ENCODE results near the gene PPP2R3B. TPM values are rescaled to one million over a fixed set of nuclear protein-coding genes. Genes with fewer than 3 reads are reported as not detected.

The PPP2R3B gene
- total and polyA plus RNA-seq, 9 donors, result 144 to 285 (median 257) TPM

- H3K27me3 ChIP-seq (ENCODE audit: control insufficient read depth, insufficient read depth, low read length), result no peaks in the 10 kb centered on the region
- no peaks in the 10 kb centered on the region for H3K4me1 ChIP-seq (ENCODE audit: control insufficient read depth, insufficient read depth, low read length)
- no peak for DNase-seq
- peaks cover 15% of the 10 kb centered on the region for H3K9me3 ChIP-seq (replicated peaks; ENCODE audit: control insufficient read depth, low read depth, low read length)
- 80% methylated on average over 2 of the region's 11 CpGs for WGBS (ENCODE audit: insufficient coverage)
- H3K27ac ChIP-seq (ENCODE audit: low read length), result no peak overlapping the region
- peaks cover 45% of the 10 kb centered on the region for H3K36me3 ChIP-seq (ENCODE audit: control insufficient read depth, insufficient read depth, low read length)
- no peak overlapping the region for H3K4me3 ChIP-seq (ENCODE audit: low read length)
Measured at GRCh38 chrX:348461-349117, 38.1 kb downstream of the PPP2R3B start.

GRCh38 chrX:347351-348117 lies 39.2 kb downstream of the PPP2R3B start:
- Histone ChIP-seq H3K36me3 (ENCODE audit: control insufficient read depth, insufficient read depth, low read length) (peaks cover 42% of the 10 kb centered on the region), H3K27ac (ENCODE audit: low read length) (no peak overlapping the region), H3K4me3 (ENCODE audit: low read length) (no peak overlapping the region), H3K27me3 (ENCODE audit: control insufficient read depth, insufficient read depth, low read length) (no peaks in the 10 kb centered on the region), H3K9me3 (replicated peaks; ENCODE audit: control insufficient read depth, low read depth, low read length) (peaks cover 15% of the 10 kb centered on the region), H3K4me1 (ENCODE audit: control insufficient read depth, insufficient read depth, low read length) (no peaks in the 10 kb centered on the region)
- WGBS (ENCODE audit: insufficient coverage), result 98% methylated on average over 55 of the region's 59 CpGs
- no peak for DNase-seq

- Histone ChIP-seq H3K27ac (ENCODE audit: low read length) (no peak overlapping the region), H3K36me3 (ENCODE audit: control insufficient read depth, insufficient read depth, low read length) (peaks cover 46% of the 10 kb centered on the region), H3K4me1 (ENCODE audit: control insufficient read depth, insufficient read depth, low read length) (no peaks in the 10 kb centered on the region), H3K27me3 (ENCODE audit: control insufficient read depth, insufficient read depth, low read length) (no peaks in the 10 kb centered on the region), H3K9me3 (replicated peaks; ENCODE audit: control insufficient read depth, low read depth, low read length) (peaks cover 23% of the 10 kb centered on the region), H3K4me3 (ENCODE audit: low read length) (no peak overlapping the region)
- DNase-seq, result no peak
- WGBS (ENCODE audit: insufficient coverage), result 95% methylated on average over 71 of the region's 75 CpGs
Measured at GRCh38 chrX:346034-346813, 40.5 kb downstream of the PPP2R3B start.

GRCh38 chrX:345020-345925 lies 41.4 kb downstream of the PPP2R3B start:
- peaks cover 47% of the 10 kb centered on the region for H3K36me3 ChIP-seq (ENCODE audit: control insufficient read depth, insufficient read depth, low read length)
- H3K4me3 ChIP-seq (ENCODE audit: low read length), result no peak overlapping the region
- 96% methylated on average over 47 of the region's 63 CpGs for WGBS (ENCODE audit: insufficient coverage)
- no peak overlapping the region for H3K27ac ChIP-seq (ENCODE audit: low read length)
- no peaks in the 10 kb centered on the region for H3K4me1 ChIP-seq (ENCODE audit: control insufficient read depth, insufficient read depth, low read length)
- DNase-seq, result no peak
- no peaks in the 10 kb centered on the region for H3K27me3 ChIP-seq (ENCODE audit: control insufficient read depth, insufficient read depth, low read length)
- peaks cover 23% of the 10 kb centered on the region for H3K9me3 ChIP-seq (replicated peaks; ENCODE audit: control insufficient read depth, low read depth, low read length)

DNA sequence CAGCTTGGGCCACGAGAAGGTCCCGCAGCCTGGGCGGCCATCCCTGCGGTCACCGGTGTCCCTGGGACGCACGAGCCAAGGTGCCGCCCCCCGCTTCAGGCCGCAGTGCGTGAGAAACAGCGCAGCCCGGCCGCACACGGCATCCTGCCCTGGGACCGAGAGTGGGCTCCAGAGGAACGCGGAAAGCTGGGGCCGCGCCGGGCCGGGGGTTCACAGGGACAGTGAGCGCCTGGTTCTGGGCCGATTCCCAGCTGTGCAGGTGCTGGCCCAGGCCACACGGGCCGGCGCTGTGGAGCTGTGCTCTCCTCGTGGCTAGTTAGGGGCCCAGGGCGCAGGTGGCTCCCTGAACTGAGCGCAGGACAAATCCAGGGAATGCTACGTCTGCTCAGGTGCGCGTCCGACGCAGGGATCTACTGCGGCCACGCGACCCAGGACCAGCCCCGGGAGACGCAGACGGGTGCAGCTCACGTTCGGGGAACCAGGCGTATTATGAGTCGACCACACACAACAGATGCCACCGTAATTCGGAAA lies 42.3 kb downstream of the PPP2R3B start:
- no peak overlapping the region for H3K4me3 ChIP-seq (ENCODE audit: low read length)
- H3K4me1 ChIP-seq (ENCODE audit: control insufficient read depth, insufficient read depth, low read length), result no peaks in the 10 kb centered on the region
- H3K9me3 ChIP-seq (replicated peaks; ENCODE audit: control insufficient read depth, low read depth, low read length), result peaks cover 23% of the 10 kb centered on the region
- WGBS (ENCODE audit: insufficient coverage), result 98% methylated on average over 47 of the region's 47 CpGs
- peaks cover 45% of the 10 kb centered on the region for H3K36me3 ChIP-seq (ENCODE audit: control insufficient read depth, insufficient read depth, low read length)
- H3K27ac ChIP-seq (ENCODE audit: low read length), result no peak overlapping the region
- H3K27me3 ChIP-seq (ENCODE audit: control insufficient read depth, insufficient read depth, low read length), result no peaks in the 10 kb centered on the region
- DNase-seq, result no peak

DNA sequence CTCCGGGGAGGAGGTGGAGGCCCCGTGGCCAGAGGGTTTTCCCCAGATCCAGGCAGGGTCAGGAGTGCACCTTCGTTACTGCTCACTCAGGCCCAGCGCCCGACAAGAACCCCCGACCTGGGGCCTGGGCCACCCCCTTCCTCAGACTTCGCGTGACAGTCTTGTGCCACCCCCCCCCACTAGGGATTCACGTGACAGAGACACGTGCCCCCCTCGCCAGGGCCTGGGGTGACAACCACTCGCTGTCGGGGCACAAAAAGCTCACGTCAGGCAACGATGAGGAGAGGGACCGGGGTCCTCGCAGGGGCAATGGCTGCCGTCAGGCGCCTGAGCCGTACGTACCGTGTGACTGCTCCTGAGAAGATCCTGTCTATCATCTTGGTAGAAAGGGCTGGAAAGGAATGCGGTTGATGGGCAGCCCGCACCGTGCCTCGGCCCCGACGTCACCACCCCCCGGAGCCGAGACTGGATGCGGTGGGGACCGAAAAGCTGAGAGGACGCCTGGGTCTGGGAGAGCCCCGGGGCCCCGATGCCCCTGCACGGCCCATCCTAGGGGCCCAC lies 45.1 kb downstream of the PPP2R3B start:
- DNase-seq, result no peak
- Histone ChIP-seq H3K4me3 (ENCODE audit: low read length) (no peak overlapping the region), H3K27me3 (ENCODE audit: control insufficient read depth, insufficient read depth, low read length) (no peaks in the 10 kb centered on the region), H3K27ac (ENCODE audit: low read length) (no peak overlapping the region), H3K4me1 (ENCODE audit: control insufficient read depth, insufficient read depth, low read length) (no peaks in the 10 kb centered on the region), H3K9me3 (replicated peaks; ENCODE audit: control insufficient read depth, low read depth, low read length) (peaks cover 29% of the 10 kb centered on the region), H3K36me3 (ENCODE audit: control insufficient read depth, insufficient read depth, low read length) (peaks cover 52% of the 10 kb centered on the region)
- WGBS (ENCODE audit: insufficient coverage), result 95% methylated on average over 30 of the region's 36 CpGs

- H3K4me3 ChIP-seq (ENCODE audit: low read length), result no peak overlapping the region
- WGBS (ENCODE audit: insufficient coverage), result 97% methylated on average over 39 of the region's 52 CpGs
- peaks cover 31% of the 10 kb centered on the region for H3K9me3 ChIP-seq (replicated peaks; ENCODE audit: control insufficient read depth, low read depth, low read length)
- H3K4me1 ChIP-seq (ENCODE audit: control insufficient read depth, insufficient read depth, low read length), result no peaks in the 10 kb centered on the region
- H3K27ac ChIP-seq (ENCODE audit: low read length), result no peak overlapping the region
- no peak for DNase-seq
- H3K27me3 ChIP-seq (ENCODE audit: control insufficient read depth, insufficient read depth, low read length), result no peaks in the 10 kb centered on the region
- H3K36me3 ChIP-seq (ENCODE audit: control insufficient read depth, insufficient read depth, low read length), result peaks cover 58% of the 10 kb centered on the region
Measured at GRCh38 chrX:340641-341423, 45.9 kb downstream of the PPP2R3B start.

DNA sequence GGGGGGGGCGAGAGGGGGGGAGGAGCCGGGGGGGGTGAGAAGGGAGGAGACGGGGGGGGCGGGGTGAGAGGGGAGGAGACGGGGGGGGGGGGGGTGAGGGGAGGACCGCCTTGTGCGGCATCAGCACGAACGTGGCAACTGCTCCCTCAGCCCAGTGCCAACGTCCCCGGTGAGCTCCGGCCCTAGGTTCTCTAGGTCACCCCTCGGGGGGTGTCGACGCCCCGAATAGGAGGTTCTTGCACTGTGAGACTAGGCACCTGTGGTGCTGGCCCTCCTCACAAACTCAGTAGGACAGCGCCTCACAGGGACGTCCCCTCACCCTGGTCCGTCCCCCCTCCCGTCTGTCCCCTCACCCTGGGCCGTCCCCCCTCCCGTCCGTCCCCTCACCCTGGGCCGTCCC lies 46.6 kb downstream of the PPP2R3B start:
- WGBS (ENCODE audit: insufficient coverage), result 97% methylated on average over 10 of the region's 24 CpGs
- peaks cover 36% of the 10 kb centered on the region for H3K9me3 ChIP-seq (replicated peaks; ENCODE audit: control insufficient read depth, low read depth, low read length)
- no peaks in the 10 kb centered on the region for H3K4me1 ChIP-seq (ENCODE audit: control insufficient read depth, insufficient read depth, low read length)
- H3K4me3 ChIP-seq (ENCODE audit: low read length), result no peak overlapping the region
- DNase-seq, result no peak
- peaks cover 61% of the 10 kb centered on the region for H3K36me3 ChIP-seq (ENCODE audit: control insufficient read depth, insufficient read depth, low read length)
- no peaks in the 10 kb centered on the region for H3K27me3 ChIP-seq (ENCODE audit: control insufficient read depth, insufficient read depth, low read length)
- no peak overlapping the region for H3K27ac ChIP-seq (ENCODE audit: low read length)

All from muscle of leg (tissue), 11 donors.